GM12878 (cell line): ENCODE data around the gene TBCD. TPM values are rescaled to one million over a fixed set of nuclear protein-coding genes. Genes with fewer than 3 reads are reported as not detected.
A peak's percentile ranks its signal among the peaks of the same experiment; 100 is the strongest.

Experiments used
- ATAC-seq: fragments of 200-7000 bp; cut with Tn5 transposase; 3 replicates; pipeline ENCODE4 v1.9.1; 2020; ENCODE audit warnings: mild to moderate bottlenecking, moderate library complexity
- BruUV-seq: library from RNA; stranded (reverse); fragments of 400-500 nt; replicated peaks from 2 replicates; lab custom pipeline; 2021; lab: Mats Ljungman, UMichigan
- CTCF ChIA-PET: fragments of 300-600 bp; sonication (Branson Sonifier 250); formaldehyde crosslinking; extraction: SDS; loops from one replicate; lab custom pipeline; 2021; ENCODE audit warnings: inconsistent platforms; lab: Yijun Ruan, JAX
- POLR2A ChIA-PET: fragments of 350-600 bp; formaldehyde crosslinking; extraction: SDS; loops from one replicate; lab custom pipeline; 2021; ENCODE audit warnings: inconsistent platforms; lab: Charles Lee
- RAD21 ChIA-PET: fragments of 300-600 bp; sonication (Branson Sonifier 250); formaldehyde crosslinking; loops from one replicate; lab custom pipeline; 2023; ENCODE audit warnings: antibody characterized with exemption; ENCODE audit not compliant: unreplicated experiment; lab: Charles Lee
- SMC1A ChIA-PET: fragments of 300-600 bp; sonication (Branson Sonifier 250); formaldehyde crosslinking; loops from one replicate; lab custom pipeline; 2023; ENCODE audit not compliant: unreplicated experiment, uncharacterized antibody; lab: Charles Lee
- DNase-seq: peaks from one replicate; pipeline ENCODE4 v3.0.0-alpha.2; 2011; ENCODE audit warnings: low read depth, low spot score
- FAIRE-seq: peaks from 3 replicates; lab custom pipeline; 2011; peaks lifted over from hg19 to GRCh38; lab: Jason Lieb, UNC
- H2AFZ ChIP-seq: 2 replicates; pipeline ENCODE4 v1.6.0; 2011; ENCODE audit warnings: low read depth, low read length, control low read depth; ENCODE audit not compliant: control insufficient read depth
- H3K27ac ChIP-seq: 2 replicates; pipeline ENCODE4 v1.5.1; 2011; ENCODE audit warnings: control low read depth; ENCODE audit not compliant: control insufficient read depth, insufficient read depth
- H3K27me3 ChIP-seq, 2 experiments: replicated peaks in 1 of 2; 2 replicates each; pipeline versions ENCODE4 v1.6.0 to v1.6.1; 2011; ENCODE audit warnings: low read length in 1 of 2; ENCODE audit not compliant: control insufficient read depth in 2 of 2, insufficient read depth in 2 of 2
- H3K36me3 ChIP-seq, 2 experiments: 2 replicates each; pipeline ENCODE4 v1.5.1; 2011; ENCODE audit warnings: low read length in 1 of 2; ENCODE audit not compliant: control insufficient read depth in 2 of 2, insufficient read depth in 2 of 2
- H3K4me1 ChIP-seq: 2 replicates; pipeline ENCODE4 v1.6.1; 2011; ENCODE audit warnings: mild to moderate bottlenecking, low read length, moderate library complexity, mixed read lengths; ENCODE audit not compliant: control insufficient read depth, insufficient read depth
- H3K4me2 ChIP-seq: 2 replicates; pipeline ENCODE4 v1.6.0; 2011; ENCODE audit warnings: control low read depth; ENCODE audit not compliant: control insufficient read depth, insufficient read depth
- H3K4me3 ChIP-seq: fragments of 200-600 bp; sonication (generic); 2 replicates; pipeline ENCODE4 v1.5.1; 2016
- H3K79me2 ChIP-seq: 2 replicates; pipeline ENCODE4 v1.6.0; 2011; ENCODE audit warnings: low read length; ENCODE audit not compliant: control insufficient read depth, insufficient read depth
- H3K9ac ChIP-seq: 2 replicates; pipeline ENCODE4 v1.8.0; 2011; ENCODE audit warnings: low read length, control low read depth, mixed read lengths; ENCODE audit not compliant: control insufficient read depth, insufficient read depth
- H3K9me3 ChIP-seq: replicated peaks from 3 replicates; pipeline ENCODE4 v1.5.1; 2011; ENCODE audit warnings: mild to moderate bottlenecking, low read length; ENCODE audit not compliant: control insufficient read depth, insufficient read depth
- H4K20me1 ChIP-seq: 2 replicates; pipeline ENCODE4 v1.6.0; 2011; ENCODE audit not compliant: control insufficient read depth, insufficient read depth
- MEF2A ChIP-seq: IDR thresholded peaks from 2 replicates; pipeline ENCODE4 v1.6.1; 2011; ENCODE audit warnings: low read depth, mild to moderate bottlenecking, low read length, moderate library complexity; ENCODE audit not compliant: insufficient read depth
- MEF2B ChIP-seq: fragments of 450-650 bp; IDR thresholded peaks from 2 replicates; pipeline ENCODE4 v1.6.1; 2018; ENCODE audit warnings: mild to moderate bottlenecking, moderate library complexity; ENCODE audit not compliant: partially characterized antibody, poor library complexity, severe bottlenecking
- MYB ChIP-seq: fragments of 150-350 bp; IDR thresholded peaks from 2 replicates; pipeline ENCODE4 v1.6.1; 2014; ENCODE audit warnings: mild to moderate bottlenecking, low read depth, low read length, borderline replicate concordance
- RELA ChIP-seq: fragments of 450-650 bp; IDR thresholded peaks from 2 replicates; pipeline ENCODE4 v1.8.0; 2014; ENCODE audit warnings: borderline replicate concordance; ENCODE audit not compliant: partially characterized antibody
- STAT3 ChIP-seq: IDR thresholded peaks from 2 replicates; pipeline ENCODE4 v1.6.1; 2011; ENCODE audit warnings: low read depth, low read length, improper control_type of control experiment
- SUZ12 ChIP-seq: fragments of 200-600 bp; sonication (generic); IDR thresholded peaks from one replicate; pipeline ENCODE4 v1.6.1; 2018; ENCODE audit warnings: antibody characterized with exemption, mild to moderate bottlenecking; ENCODE audit not compliant: unreplicated experiment
- WGBS: methylation state at CpG from one replicate; pipeline ENCODE4 v1.1.6; 2016; ENCODE audit warnings: low lambda C conversion rate; ENCODE audit not compliant: insufficient replicate concordance, insufficient coverage; ENCODE audit errors: missing lambda C conversion rate; 5-methylcytosine and 5-hydroxymethylcytosine counted together
- in situ Hi-C: fragments of 300-500 bp; cut with MboI; formaldehyde crosslinking; loops from 9 replicates; pipeline ENCODE4 v1.14.3; 2018; ENCODE audit warnings: mixed read lengths
- intact Hi-C: fragments of 100-400 bp; cut with micrococcal nuclease; formaldehyde crosslinking; loops from one replicate; pipeline ENCODE4 v1.14.2; 2022; ENCODE audit not compliant: unreplicated experiment
- polyA plus RNA-seq, 11 experiments: library from polyadenylated mRNA; depleted of rRNA in 4 of 11; unstranded in 6 of 11; stranded (reverse) in 5 of 11; fragments of >200 nt; fragmentation: Nextera tagmentation in 4 of 11; fragmentation: Illumina TruSeq in 1 of 11; extraction: Ambion mirVana in 4 of 11; extraction: Trizol in 1 of 11; gene quantifications; 1 replicate in 1 of 11; 2 replicates in 10 of 11; pipeline versions ENCODE4 v1.2.1 to v1.2.3, GENCODE V29; 2011 to 2016; ENCODE audit warnings: inconsistent platforms in 2 of 11, missing spikeins in 2 of 11, low read depth in 1 of 11
- total RNA-seq, 4 experiments: library from RNA; depleted of rRNA in 3 of 4; stranded (reverse); fragments of >200 nt in 3 of 4; fragmentation: Illumina TruSeq in 1 of 4; extraction: Trizol in 1 of 4; gene quantifications; 2 replicates each; pipeline versions ENCODE4 v1.2.1 to v1.2.3, GENCODE V29; 2013 to 2021
- TF ChIP-seq, protein P1 (sequence below): IDR thresholded peaks from 2 replicates; pipeline ENCODE4 v1.6.1; 2011; ENCODE audit warnings: mild to moderate bottlenecking, low read depth, low read length, moderate library complexity; ENCODE audit not compliant: insufficient replicate concordance
- TF ChIP-seq, protein P2 (sequence below): fragments of 450-650 bp; IDR thresholded peaks from 2 replicates; pipeline ENCODE4 v1.6.1; 2018; ENCODE audit warnings: mild to moderate bottlenecking, low read depth, moderate library complexity; ENCODE audit not compliant: partially characterized antibody
- TF ChIP-seq, protein P3 (sequence below): IDR thresholded peaks from 2 replicates; pipeline ENCODE4 v1.6.1; 2011; ENCODE audit warnings: low read depth, low read length, improper control_type of control experiment, borderline replicate concordance

TBCD gene
- total and polyA plus RNA-seq, 10 of the 15 experiments (the other 5 are each of a cell fraction or from before 2014, with no cell fraction given): 10.3 to 114 (median 52.4) TPM

DNA sequence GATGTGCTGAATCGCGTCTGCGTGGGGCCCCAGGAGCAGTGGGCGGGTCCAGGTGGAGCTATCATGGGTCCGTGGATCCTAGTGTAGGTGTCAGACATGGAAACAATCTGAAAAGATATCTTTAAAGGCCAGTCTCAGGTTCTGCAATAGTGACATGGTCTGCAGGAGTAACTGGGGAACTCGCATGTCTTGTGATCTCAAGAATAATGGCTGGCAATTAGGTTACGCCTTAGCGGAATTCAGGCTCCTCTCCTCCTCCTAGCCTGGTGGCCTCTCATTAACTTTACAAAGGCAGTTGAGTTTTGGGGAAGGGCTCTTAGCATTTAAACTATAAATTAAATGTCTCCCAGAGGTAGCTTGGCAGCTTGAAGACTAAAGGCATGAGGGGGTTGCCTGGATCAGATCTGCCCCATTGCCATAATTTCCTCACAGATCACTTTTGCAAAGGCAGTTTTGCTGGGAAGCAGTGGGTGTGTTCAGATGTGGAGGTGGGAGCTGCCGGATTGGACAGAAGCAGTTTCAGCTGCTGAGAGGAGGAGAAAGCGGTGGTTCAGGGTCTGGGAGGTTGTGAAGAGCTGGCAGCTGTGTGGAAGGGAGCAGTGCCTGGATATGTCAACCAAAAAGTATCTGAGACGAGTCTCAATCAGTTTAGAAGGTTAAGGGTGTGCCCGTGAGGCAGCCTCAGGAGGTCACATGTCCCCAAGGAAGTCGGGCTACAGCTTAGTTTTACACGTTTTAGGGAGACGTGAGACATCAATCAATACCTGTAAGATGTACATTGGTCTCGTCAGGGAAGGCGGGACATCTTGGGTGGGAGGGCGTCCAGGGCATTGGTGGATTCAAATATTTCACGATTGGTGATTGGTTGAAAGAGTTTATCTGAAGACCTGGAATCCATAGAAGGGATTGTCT is 2.7 kb downstream of the TBCD start (continued):
- TF ChIP-seq, protein P1, sequence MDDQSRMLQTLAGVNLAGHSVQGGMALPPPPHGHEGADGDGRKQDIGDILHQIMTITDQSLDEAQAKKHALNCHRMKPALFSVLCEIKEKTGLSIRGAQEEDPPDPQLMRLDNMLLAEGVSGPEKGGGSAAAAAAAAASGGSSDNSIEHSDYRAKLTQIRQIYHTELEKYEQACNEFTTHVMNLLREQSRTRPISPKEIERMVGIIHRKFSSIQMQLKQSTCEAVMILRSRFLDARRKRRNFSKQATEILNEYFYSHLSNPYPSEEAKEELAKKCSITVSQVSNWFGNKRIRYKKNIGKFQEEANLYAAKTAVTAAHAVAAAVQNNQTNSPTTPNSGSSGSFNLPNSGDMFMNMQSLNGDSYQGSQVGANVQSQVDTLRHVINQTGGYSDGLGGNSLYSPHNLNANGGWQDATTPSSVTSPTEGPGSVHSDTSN: peak; percentile 23
- no peak for TF ChIP-seq STAT3

DNA sequence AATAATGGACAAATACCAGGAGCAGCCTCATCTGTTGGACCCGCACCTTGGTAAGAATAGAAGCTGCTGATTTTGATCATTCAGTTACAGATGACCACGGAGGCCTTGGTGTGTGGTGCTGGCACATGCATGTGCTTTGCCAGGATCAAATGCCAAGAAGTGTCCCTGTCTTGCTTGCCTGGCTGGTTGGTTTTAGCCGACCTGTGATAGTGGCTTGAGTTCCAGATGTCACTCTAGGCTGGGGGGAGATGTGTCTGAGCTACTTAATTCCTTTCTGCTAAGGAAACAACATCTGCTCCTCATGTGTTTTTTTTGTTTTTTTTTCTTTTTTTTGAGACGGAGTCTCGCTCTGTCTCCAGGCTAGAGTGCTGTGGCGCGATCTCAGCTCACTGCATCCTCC is 4.3 kb downstream of the TBCD start:
- SMC1A ChIA-PET: interaction anchor here (0.9 kb wide), 1 partner anchor 299 kb away, joined by 3 read pairs; no protein-coding TSS in a partner anchor
- FAIRE-seq (no peak), ATAC-seq (no peak), DNase-seq (no peak)
- H3K9me3 ChIP-seq: no peaks in the 10 kb centered on the region
- CTCF ChIA-PET: no interaction called here
- H3K4me1 ChIP-seq: 0 out of 2 replicates have a peak, but pooled peaks cover 2% of the 10 kb centered on the region
- no TSS peak for BruUV-seq
- H3K79me2 ChIP-seq: peaks cover 16% of the 10 kb centered on the region
- RAD21 ChIA-PET: no interaction called here
- H3K9ac ChIP-seq: no peak overlapping the region
- POLR2A ChIA-PET: no interaction called here
- no peak overlapping the region for H2AFZ ChIP-seq
- H3K36me3 ChIP-seq: peaks cover 0 to 4% of the 10 kb centered on the region in 2 experiments; a peak in 1 of 4 replicates
- no peaks in the 10 kb centered on the region for H3K27me3 ChIP-seq
- in situ Hi-C loops: no loop called here
- H4K20me1 ChIP-seq: no peaks in the 10 kb centered on the region
- no peak overlapping the region for H3K27ac ChIP-seq
- no peak overlapping the region for H3K4me3 ChIP-seq
- 87% methylated on average over 7 of the region's 7 CpGs for WGBS
- TF ChIP-seq SUZ12 (no peak), RELA (no peak), MEF2A (no peak), MEF2B (no peak), MYB (no peak)
- TF ChIP-seq, protein P2, sequence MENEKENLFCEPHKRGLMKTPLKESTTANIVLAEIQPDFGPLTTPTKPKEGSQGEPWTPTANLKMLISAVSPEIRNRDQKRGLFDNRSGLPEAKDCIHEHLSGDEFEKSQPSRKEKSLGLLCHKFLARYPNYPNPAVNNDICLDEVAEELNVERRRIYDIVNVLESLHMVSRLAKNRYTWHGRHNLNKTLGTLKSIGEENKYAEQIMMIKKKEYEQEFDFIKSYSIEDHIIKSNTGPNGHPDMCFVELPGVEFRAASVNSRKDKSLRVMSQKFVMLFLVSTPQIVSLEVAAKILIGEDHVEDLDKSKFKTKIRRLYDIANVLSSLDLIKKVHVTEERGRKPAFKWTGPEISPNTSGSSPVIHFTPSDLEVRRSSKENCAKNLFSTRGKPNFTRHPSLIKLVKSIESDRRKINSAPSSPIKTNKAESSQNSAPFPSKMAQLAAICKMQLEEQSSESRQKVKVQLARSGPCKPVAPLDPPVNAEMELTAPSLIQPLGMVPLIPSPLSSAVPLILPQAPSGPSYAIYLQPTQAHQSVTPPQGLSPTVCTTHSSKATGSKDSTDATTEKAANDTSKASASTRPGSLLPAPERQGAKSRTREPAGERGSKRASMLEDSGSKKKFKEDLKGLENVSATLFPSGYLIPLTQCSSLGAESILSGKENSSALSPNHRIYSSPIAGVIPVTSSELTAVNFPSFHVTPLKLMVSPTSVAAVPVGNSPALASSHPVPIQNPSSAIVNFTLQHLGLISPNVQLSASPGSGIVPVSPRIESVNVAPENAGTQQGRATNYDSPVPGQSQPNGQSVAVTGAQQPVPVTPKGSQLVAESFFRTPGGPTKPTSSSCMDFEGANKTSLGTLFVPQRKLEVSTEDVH: no peak
- TF ChIP-seq, protein P3, sequence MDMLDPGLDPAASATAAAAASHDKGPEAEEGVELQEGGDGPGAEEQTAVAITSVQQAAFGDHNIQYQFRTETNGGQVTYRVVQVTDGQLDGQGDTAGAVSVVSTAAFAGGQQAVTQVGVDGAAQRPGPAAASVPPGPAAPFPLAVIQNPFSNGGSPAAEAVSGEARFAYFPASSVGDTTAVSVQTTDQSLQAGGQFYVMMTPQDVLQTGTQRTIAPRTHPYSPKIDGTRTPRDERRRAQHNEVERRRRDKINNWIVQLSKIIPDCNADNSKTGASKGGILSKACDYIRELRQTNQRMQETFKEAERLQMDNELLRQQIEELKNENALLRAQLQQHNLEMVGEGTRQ: no peak
- H3K4me2 ChIP-seq: no peak overlapping the region
- intact Hi-C loops: loop anchor here (10.0 kb wide), 1 partner anchor 111 kb away; the partner anchor contains the start of gene WDR45B
